B cell (primary cell): ENCODE results near the gene NFASC.

Experiments used
- EZH2 ChIP-seq: IDR thresholded peaks from 2 replicates; pipeline ENCODE4 v1.6.1; 2012; ENCODE audit warnings: borderline replicate concordance, low read depth, mild to moderate bottlenecking, moderate library complexity, low read length; ENCODE audit not compliant: insufficient read depth, poor library complexity, severe bottlenecking
- TF ChIP-seq, protein P1 (sequence below): fragments of 200-600 bp; IDR thresholded peaks from one replicate; pipeline ENCODE4 v1.8.0; 2022; ENCODE audit warnings: antibody characterized with exemption, mild to moderate bottlenecking

DNA sequence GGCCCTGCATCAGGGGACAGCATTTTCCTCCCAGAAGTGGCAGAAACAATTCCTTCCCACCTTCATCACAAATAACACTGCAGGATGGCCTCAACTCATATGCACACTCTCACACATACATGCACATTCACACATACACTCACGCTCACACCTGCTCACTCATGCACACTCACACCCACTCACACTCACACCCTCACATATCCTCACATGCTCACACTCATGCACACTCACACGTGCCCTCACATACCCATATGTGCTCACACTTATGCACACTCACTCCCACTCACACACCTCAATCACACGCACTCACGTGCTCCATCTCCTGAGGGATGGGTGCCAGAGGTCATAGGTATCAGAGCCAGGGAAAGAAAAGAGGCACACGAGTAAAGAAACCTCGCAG lies 77.1 kb downstream of the NFASC start:
- TF ChIP-seq, protein P1, sequence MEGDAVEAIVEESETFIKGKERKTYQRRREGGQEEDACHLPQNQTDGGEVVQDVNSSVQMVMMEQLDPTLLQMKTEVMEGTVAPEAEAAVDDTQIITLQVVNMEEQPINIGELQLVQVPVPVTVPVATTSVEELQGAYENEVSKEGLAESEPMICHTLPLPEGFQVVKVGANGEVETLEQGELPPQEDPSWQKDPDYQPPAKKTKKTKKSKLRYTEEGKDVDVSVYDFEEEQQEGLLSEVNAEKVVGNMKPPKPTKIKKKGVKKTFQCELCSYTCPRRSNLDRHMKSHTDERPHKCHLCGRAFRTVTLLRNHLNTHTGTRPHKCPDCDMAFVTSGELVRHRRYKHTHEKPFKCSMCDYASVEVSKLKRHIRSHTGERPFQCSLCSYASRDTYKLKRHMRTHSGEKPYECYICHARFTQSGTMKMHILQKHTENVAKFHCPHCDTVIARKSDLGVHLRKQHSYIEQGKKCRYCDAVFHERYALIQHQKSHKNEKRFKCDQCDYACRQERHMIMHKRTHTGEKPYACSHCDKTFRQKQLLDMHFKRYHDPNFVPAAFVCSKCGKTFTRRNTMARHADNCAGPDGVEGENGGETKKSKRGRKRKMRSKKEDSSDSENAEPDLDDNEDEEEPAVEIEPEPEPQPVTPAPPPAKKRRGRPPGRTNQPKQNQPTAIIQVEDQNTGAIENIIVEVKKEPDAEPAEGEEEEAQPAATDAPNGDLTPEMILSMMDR: no peak
- TF ChIP-seq EZH2: no peak
